HUES64 (cell line): ENCODE results near the gene RRM2. TPM values are rescaled to one million over a fixed set of nuclear protein-coding genes. Genes with fewer than 3 reads are reported as not detected.

Experiments
- H3K27ac ChIP-seq: 2 replicates; pipeline ENCODE4 v1.7.0; 2013; ENCODE audit warnings: low read depth, low read length, inconsistent platforms
- H3K27me3 ChIP-seq: 2 replicates; pipeline ENCODE4 v1.6.1; 2013; ENCODE audit warnings: mild to moderate bottlenecking, low read length; ENCODE audit not compliant: insufficient read depth
- H3K36me3 ChIP-seq: 2 replicates; pipeline ENCODE4 v1.6.1; 2013; ENCODE audit warnings: mild to moderate bottlenecking, low read length; ENCODE audit not compliant: insufficient read depth
- H3K4me1 ChIP-seq: 2 replicates; pipeline ENCODE4 v1.6.1; 2013; ENCODE audit warnings: mild to moderate bottlenecking, low read length, moderate library complexity; ENCODE audit not compliant: insufficient read depth
- H3K4me3 ChIP-seq: 2 replicates; pipeline ENCODE4 v1.5.1; 2013; ENCODE audit warnings: mild to moderate bottlenecking, low read length, moderate library complexity
- H3K9ac ChIP-seq: 2 replicates; pipeline ENCODE4 v1.6.1; 2013; ENCODE audit warnings: mild to moderate bottlenecking, low read depth, low read length
- H3K9me3 ChIP-seq: 2 replicates; pipeline ENCODE4 v1.6.1; 2013; ENCODE audit warnings: low read depth, low read length; ENCODE audit not compliant: insufficient read depth
- WGBS: fragments of 150-250, 120-280 bp; methylation state at CpG from one replicate; pipeline ENCODE4 v1.1.7; 2013; ENCODE audit warnings: missing lambda C conversion rate; 5-methylcytosine and 5-hydroxymethylcytosine counted together
- polyA plus RNA-seq, 2 experiments: library from polyadenylated mRNA; stranded (reverse); fragments of 50-300 nt; gene quantifications; one replicate each; pipeline ENCODE4 v1.2.3, GENCODE V29; 2013

The RRM2 gene
- polyA plus RNA-seq (2013, experiment 1 of 2) = 138 TPM
- polyA plus RNA-seq (2013, experiment 2 of 2) = 139 TPM

DNA sequence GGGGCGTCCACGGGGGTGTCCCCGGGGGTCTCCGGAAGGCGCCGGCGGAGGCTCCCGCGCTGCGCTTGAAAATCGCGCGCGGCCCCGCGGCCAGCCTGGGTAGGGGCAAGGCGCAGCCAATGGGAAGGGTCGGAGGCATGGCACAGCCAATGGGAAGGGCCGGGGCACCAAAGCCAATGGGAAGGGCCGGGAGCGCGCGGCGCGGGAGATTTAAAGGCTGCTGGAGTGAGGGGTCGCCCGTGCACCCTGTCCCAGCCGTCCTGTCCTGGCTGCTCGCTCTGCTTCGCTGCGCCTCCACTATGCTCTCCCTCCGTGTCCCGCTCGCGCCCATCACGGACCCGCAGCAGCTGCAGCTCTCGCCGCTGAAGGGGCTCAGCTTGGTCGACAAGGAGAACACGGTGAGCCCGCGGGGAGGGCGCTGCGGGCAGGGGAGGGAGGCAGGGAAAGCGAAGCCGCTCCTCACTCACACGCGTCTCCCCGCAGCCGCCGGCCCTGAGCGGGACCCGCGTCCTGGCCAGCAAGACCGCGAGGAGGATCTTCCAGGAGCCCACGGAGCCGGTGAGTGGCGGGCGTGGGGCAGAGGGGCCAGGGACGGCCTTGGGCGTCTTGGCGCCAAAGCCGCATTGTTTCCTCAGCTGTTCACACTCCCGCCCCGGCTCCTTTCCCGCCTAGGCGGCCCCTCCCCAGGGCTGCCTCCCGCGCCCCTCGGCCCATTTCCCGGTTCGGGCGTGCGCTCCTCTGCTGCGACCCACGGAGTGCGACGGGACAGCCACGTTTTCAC is at the start of gene RRM2:
Gene RRM2, plus strand, starts transcription at position 240 of the 781 bp plus-strand sequence. Its CDS starts 60 bp downstream, at position 300.
- peaks cover 5% of the 10 kb centered on the region; the same call in 1 of the 2 replicates for H3K4me1 ChIP-seq
- H3K27me3 ChIP-seq = no peaks in the 10 kb centered on the region
- H3K36me3 ChIP-seq = peaks cover 42% of the 10 kb centered on the region
- peak within 1 kb of the TSS; percentile 97 for H3K9ac ChIP-seq
- no peaks in the 10 kb centered on the region for H3K9me3 ChIP-seq
- peak within 1 kb of the TSS; percentile 89 for H3K27ac ChIP-seq
- peak within 1 kb of the TSS; percentile 91 for H3K4me3 ChIP-seq
- WGBS = under 1% methylated on average over 81 of the region's 81 CpGs

DNA sequence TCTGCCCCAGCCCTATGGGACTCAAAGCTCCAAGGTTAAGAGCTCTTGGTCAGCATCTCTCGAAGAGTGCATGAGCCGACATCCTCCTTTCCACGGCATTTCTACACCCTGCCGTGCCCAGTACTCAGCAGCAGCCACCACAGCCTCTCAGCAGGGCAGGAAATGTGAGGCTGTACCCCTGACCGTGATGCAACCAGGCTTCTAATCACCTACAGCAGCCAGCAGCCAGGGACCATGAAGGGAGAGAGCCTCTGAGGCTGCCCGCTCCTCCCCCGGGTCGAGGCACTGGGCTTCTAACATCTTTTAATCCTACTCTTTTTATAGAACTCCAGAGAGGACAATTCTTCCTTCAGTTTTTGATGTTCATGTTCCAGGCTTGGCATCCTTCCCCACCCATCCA is 48.8 kb upstream of the RRM2 start:
- no peak overlapping the region for H3K4me3 ChIP-seq
- no peak overlapping the region for H3K27ac ChIP-seq
- peaks cover 7% of the 10 kb centered on the region; the same call in 1 of the 2 replicates for H3K4me1 ChIP-seq
- H3K27me3 ChIP-seq = peaks cover 34% of the 10 kb centered on the region
- H3K9me3 ChIP-seq = no peaks in the 10 kb centered on the region
- no peaks in the 10 kb centered on the region for H3K36me3 ChIP-seq
- 61% methylated on average over 8 of the region's 8 CpGs for WGBS
- H3K9ac ChIP-seq = no peak overlapping the region

DNA sequence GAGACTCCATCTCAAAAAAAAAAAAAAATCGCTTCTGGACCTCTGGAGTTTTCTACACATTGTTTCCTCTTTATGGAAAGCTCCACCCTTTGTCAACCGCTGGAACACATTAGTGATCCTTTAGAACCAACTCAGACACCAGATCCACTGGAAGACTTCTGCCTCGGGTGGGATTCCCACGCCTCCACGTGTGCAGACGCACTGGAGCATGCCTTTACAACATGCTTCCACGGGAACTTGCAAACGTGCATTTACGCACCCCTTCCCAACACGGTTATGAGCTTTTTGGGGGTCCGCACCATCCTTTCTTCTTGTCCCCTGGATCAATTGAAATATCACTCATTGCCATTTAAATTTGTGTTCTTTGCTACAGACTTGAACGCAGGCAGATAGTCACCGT is 47.4 kb upstream of the RRM2 start:
- Histone ChIP-seq H3K9me3 (no peaks in the 10 kb centered on the region), H3K4me1 (peaks cover 12% of the 10 kb centered on the region), H3K9ac (no peak overlapping the region), H3K36me3 (no peaks in the 10 kb centered on the region), H3K4me3 (no peak overlapping the region), H3K27ac (no peak overlapping the region), H3K27me3 (peaks cover 45% of the 10 kb centered on the region)
- WGBS = 85% methylated on average over 13 of the region's 13 CpGs

DNA sequence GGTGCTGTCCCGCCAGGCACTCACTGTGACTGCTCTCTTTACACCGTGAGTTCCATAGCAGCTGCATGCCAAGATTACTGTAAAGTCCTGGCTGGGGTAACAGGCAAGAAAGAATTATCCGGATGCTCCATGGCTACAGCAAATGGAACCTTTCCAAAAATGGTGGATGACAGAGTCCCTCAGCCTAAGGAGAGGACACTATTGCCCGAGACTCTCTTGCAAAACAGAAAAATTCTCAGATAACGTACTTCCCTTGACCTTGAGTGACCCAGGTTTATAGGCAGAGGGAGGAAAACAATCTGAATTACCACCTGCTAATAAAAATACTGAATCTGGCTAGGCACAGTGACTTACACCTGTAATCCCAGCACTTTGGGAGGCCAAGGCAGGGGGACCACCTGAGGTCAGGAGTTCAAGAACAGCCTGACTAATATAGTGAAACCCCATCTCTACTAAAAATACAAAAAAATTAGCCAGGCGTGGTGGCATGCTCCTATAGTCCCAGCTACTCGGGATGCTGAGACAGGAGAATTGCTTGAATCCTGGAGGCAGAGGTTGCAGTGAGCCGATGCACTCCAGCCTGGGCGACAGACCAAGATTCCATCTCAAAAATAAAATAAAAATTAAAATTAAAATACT is 46.8 kb upstream of the RRM2 start:
- Histone ChIP-seq H3K9ac (no peak overlapping the region), H3K4me1 (peaks cover 12% of the 10 kb centered on the region), H3K36me3 (no peaks in the 10 kb centered on the region), H3K4me3 (no peak overlapping the region), H3K9me3 (no peaks in the 10 kb centered on the region), H3K27me3 (peaks cover 49% of the 10 kb centered on the region), H3K27ac (no peak overlapping the region)
- 88% methylated on average over 8 of the region's 9 CpGs for WGBS

DNA sequence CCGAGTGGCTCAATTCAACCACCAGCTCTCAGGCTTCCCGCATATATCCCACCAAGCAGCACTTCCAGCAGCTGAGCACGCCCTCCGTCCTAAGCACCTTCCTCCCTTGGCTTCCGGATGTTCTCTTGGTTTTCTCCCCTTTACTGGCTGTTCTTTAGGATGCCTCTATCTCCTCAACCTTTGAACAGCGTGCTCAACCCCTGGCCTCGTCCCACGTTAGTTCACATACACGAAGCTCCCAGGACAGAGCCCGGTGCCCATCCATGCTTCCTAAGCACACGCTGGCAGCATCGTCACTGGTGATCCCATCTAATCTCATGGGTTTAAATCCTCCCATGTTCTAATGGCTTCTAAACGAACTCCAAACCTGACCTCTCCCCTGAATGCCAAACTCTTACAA is 46.0 kb upstream of the RRM2 start:
- Histone ChIP-seq H3K4me3 (no peak overlapping the region), H3K4me1 (peaks cover 12% of the 10 kb centered on the region), H3K9me3 (no peaks in the 10 kb centered on the region), H3K27me3 (peaks cover 58% of the 10 kb centered on the region), H3K9ac (no peak overlapping the region), H3K27ac (no peak overlapping the region), H3K36me3 (no peaks in the 10 kb centered on the region)
- WGBS = 83% methylated on average over 13 of the region's 13 CpGs

DNA sequence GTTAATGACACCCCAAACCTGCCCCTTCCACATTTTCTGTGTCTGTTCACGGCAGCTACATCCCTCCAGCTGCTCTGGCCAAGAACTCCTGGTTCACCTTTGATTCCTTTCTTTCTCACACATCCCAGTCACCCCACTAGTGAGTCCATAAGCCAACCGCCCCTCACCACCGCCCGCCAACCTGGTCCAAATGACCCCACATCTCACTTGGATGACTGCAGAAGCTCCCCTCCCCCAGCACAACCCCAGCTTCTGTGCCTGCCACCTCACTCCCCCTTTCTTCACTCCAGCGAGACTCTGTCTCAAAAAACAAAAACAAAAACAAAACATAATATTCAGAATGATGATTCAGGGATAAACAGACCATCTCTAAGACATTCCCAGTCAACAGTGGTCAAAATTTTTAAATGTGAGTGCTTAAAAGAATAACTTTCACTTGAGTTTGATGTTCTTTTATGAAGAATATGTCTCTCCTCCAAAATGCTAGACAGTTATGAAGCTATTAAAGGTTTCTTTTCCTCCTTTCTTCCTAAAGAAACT is 45.5 kb upstream of the RRM2 start:
- H3K27ac ChIP-seq = no peak overlapping the region
- no peaks in the 10 kb centered on the region for H3K36me3 ChIP-seq
- no peaks in the 10 kb centered on the region for H3K9me3 ChIP-seq
- no peak overlapping the region for H3K9ac ChIP-seq
- peaks cover 12% of the 10 kb centered on the region for H3K4me1 ChIP-seq
- peaks cover 63% of the 10 kb centered on the region for H3K27me3 ChIP-seq
- WGBS = 89% methylated on average over 5 of the region's 5 CpGs
- no peak overlapping the region for H3K4me3 ChIP-seq

DNA sequence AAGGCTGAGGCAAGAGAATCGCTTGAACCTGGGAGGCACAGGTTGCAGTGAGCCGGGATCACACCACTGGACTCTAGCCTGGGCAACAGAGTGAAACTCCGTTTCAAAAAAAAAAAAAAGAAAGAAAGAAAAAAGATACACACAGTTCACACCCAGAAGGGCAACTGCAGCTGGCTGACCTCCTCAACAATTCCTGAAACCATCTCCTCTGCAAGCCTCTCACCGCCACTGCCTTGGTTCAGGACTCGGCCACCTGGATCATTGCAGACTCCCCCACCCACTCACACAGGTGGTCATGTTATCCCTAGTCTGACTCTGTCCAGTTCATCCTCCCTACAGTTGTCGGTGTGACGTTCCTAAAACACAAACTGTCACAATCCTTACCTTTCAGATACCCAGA is 44.5 kb upstream of the RRM2 start:
- H3K9me3 ChIP-seq = no peaks in the 10 kb centered on the region
- H3K36me3 ChIP-seq = no peaks in the 10 kb centered on the region
- 90% methylated on average over 7 of the region's 7 CpGs for WGBS
- peaks cover 12% of the 10 kb centered on the region for H3K4me1 ChIP-seq
- peaks cover 69% of the 10 kb centered on the region for H3K27me3 ChIP-seq
- H3K9ac ChIP-seq = no peak overlapping the region
- no peak overlapping the region for H3K4me3 ChIP-seq
- no peak overlapping the region for H3K27ac ChIP-seq

DNA sequence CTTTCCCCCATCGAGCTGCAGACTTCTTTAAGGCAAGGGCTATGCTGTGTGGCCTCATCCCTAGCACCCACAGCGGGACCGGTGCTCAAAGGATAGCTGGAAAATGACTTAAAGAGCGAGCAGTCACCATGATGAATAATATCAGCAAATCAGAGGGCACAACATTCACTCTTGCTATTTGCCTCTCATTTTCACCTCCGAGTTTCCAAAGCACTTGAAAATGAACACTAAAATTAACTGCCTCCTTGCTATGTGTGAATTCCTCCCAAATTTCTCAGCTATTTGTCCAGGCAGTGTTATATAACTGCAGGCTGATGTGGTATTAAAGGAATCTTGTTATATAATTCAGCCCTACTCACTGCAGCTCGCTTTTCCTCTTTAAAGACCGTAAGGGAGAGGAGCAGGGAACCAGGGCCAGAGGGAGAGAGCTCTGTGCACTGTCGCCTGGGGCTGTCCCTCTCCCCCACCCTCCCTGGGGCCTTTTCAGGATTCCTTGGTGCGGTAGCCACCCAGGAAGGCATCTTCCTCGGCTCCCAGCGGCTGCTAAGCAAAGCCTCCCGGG is 43.8 kb upstream of the RRM2 start:
- H3K9me3 ChIP-seq = no peaks in the 10 kb centered on the region
- WGBS = 42% methylated on average over 10 of the region's 12 CpGs
- H3K27me3 ChIP-seq = peaks cover 75% of the 10 kb centered on the region
- H3K9ac ChIP-seq = no peak overlapping the region
- H3K4me1 ChIP-seq = peaks cover 5% of the 10 kb centered on the region; the same call in 1 of the 2 replicates
- peak overlapping the region; percentile 53 for H3K4me3 ChIP-seq
- H3K27ac ChIP-seq = no peak overlapping the region
- no peaks in the 10 kb centered on the region for H3K36me3 ChIP-seq

DNA sequence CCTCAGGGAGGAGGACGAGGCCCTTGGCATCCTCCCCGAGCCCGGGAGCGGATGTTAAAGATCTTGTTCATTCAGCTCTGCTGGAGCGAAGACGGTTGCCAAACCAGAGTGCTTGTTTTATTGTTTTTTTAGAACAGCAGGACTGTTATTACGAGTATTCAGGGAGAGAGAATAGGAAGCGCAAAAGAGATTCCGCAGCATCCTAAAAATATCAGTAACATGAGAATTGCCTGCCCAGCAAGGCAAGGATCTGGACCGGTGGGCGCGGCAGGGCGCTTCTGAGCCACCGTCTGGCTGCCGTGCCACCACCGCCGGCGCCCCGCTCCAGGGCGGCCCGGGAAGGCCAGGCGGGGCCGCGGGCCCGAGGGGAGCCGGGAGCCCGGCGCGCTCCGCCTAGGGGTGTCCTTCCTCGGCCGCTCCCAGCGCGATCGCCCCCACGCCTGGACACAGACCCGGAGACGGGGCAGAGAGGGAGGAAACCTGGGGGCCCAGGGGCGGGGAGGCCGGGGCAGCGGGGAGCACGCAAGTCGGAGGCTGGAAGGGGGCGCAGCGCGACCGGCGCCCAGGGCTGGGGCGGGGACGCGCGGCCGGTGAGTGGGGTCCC is 43.2 kb upstream of the RRM2 start:
- Histone ChIP-seq H3K36me3 (no peaks in the 10 kb centered on the region), H3K4me1 (peaks cover 5% of the 10 kb centered on the region; the same call in 1 of the 2 replicates), H3K4me3 (peak overlapping the region; percentile 53), H3K27ac (no peak overlapping the region), H3K9me3 (no peaks in the 10 kb centered on the region), H3K27me3 (peaks cover 79% of the 10 kb centered on the region), H3K9ac (peak overlapping the region; percentile 32; the same call in 1 of the 2 replicates)
- WGBS = 2% methylated on average over 53 of the region's 53 CpGs

DNA sequence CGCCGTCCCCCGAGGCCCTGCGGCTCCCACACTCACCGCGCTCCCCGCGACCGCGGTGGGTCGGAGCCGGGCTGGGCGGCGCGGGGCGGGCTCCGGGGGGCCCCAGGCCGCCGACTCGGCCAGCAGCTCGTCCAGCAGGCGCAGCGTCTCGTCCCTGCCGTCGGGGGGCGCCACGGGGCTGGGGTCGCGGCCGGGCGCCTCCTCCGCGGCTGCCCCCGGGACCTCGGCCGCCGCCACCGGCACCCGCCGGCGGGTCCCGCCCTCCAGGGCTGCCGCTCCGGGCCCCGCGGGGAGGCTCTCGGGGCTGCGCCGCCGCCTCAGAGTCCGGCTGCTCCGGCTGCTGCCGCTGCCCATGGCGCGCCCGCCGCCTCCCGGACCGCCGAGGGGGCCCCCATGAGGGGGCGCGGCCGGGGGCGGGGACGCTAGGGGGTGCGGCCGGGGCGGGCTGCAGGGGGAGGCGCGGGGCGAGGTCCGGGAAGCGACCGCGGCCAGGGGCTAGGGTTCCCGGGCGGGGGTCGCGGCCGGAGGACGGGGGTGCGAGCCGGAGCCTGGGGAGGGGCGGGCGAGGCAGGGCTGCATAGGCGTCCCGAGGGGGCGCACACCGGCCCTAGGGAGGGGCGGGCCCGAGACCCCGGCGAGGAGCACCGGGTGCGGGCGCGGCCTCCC is 42.5 kb upstream of the RRM2 start, which contains the start of gene CYS1:
Gene CYS1, minus strand, starts transcription at position 542 of the 666 bp plus-strand sequence. Its CDS starts 188 bp downstream, at position 354.
- peak within 1 kb of the TSS; percentile 53 for H3K4me3 ChIP-seq
- under 1% methylated on average over 98 of the region's 98 CpGs for WGBS
- H3K27ac ChIP-seq = no peak within 1 kb of the TSS
- peaks cover 5% of the 10 kb centered on the region; the same call in 1 of the 2 replicates for H3K4me1 ChIP-seq
- peak within 1 kb of the TSS; percentile 32; the same call in 1 of the 2 replicates for H3K9ac ChIP-seq
- no peaks in the 10 kb centered on the region for H3K36me3 ChIP-seq
- H3K27me3 ChIP-seq = peaks cover 79% of the 10 kb centered on the region
- H3K9me3 ChIP-seq = no peaks in the 10 kb centered on the region
